ENCODE results near the gene C12orf42. TPM values are rescaled to one million over a fixed set of nuclear protein-coding genes. Genes with fewer than 3 reads are reported as not detected.

Gene C12orf42
- total and polyA plus RNA-seq, 10 of the 15 experiments (the other 5 are each of a cell fraction or from before 2014, with no cell fraction given), result 1.4 to 7.0 (median 2.4) TPM

DNA sequence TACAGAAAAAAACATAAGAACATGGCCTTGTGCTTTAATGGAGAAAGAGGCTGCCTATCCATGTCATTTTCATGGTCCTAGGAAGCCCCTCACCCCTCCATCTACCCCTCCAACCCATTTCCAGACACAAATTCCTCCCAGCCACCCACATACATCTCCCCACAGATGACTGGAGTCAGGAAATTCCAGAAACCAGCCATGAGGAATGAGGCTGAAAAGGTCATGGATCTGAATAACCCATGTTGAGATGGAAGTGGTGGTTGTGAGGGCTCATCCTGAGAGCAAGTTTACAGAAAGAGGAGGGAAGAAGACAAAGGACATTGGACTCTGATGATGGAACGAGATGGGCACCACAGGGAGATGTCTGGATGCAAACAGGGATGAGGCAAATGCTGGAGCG is 23.9 kb upstream of the C12orf42 start (continued):
- TF ChIP-seq, protein P1, sequence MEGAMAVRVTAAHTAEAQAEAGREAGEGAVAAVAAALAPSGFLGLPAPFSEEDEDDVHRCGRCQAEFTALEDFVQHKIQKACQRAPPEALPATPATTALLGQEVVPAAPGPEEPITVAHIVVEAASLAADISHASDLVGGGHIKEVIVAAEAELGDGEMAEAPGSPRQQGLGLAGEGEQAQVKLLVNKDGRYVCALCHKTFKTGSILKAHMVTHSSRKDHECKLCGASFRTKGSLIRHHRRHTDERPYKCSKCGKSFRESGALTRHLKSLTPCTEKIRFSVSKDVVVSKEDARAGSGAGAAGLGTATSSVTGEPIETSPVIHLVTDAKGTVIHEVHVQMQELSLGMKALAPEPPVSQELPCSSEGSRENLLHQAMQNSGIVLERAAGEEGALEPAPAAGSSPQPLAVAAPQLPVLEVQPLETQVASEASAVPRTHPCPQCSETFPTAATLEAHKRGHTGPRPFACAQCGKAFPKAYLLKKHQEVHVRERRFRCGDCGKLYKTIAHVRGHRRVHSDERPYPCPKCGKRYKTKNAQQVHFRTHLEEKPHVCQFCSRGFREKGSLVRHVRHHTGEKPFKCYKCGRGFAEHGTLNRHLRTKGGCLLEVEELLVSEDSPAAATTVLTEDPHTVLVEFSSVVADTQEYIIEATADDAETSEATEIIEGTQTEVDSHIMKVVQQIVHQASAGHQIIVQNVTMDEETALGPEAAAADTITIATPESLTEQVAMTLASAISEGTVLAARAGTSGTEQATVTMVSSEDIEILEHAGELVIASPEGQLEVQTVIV (IDR thresholded peaks at IDR 0.05; ENCODE audit: borderline replicate concordance, partially characterized antibody), result no peak
- TF ChIP-seq ZBED1 (IDR thresholded peaks at IDR 0.05; ENCODE audit: borderline replicate concordance), result no peak

DNA sequence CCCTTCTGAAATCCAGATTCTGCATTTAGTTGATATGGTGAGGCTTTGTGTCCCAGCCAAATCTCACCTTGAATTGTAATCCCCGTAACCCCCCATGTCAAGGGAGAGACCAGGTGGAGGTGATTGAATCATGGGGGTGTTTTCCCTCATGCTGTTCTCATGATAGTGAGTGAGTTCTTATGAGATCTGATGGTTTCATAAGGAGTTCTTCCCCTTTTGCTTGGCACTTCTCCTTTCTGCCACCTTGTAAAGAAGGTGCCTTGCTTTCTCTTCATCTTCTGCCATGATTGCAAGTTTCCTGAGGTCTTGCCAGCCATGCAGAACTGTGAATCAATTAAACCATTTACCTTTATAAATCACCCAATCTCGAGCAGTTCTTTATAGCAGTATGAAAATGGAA is 23.1 kb upstream of the C12orf42 start:
- peak; percentile 51 for ATAC-seq
- POLR2A ChIA-PET, result no interaction called here
- 0% methylated on average over 2 of the region's 2 CpGs for WGBS (ENCODE audit: insufficient coverage, insufficient replicate concordance, low lambda C conversion rate, missing lambda C conversion rate)
- TF ChIP-seq ETV6 (conservative IDR thresholded peaks at IDR 0.05 in 1 of 2, IDR thresholded peaks at IDR 0.05 in 1 of 2; ENCODE audit: borderline replicate concordance in 1 of 2, low read depth in 1 of 2) (no peak), RELA (IDR thresholded peaks at IDR 0.05; ENCODE audit: borderline replicate concordance, partially characterized antibody) (no peak), NR2C1 (IDR thresholded peaks at IDR 0.05) (no peak), MYB (IDR thresholded peaks at IDR 0.05; ENCODE audit: borderline replicate concordance, low read depth, low read length) (no peak), CREB1 (IDR thresholded peaks at IDR 0.05; ENCODE audit: low read depth) (no peak), ZNF274 (IDR thresholded peaks at IDR 0.05; ENCODE audit: insufficient read depth, insufficient read length) (no peak), ZNF217 (IDR thresholded peaks at IDR 0.05) (no peak), STAT1 (conservative IDR thresholded peaks at IDR 0.05) (no peak), EGR1 (IDR thresholded peaks at IDR 0.05; ENCODE audit: borderline replicate concordance in 1 of 2, low read depth in 2 of 2, low read length in 2 of 2) (no peak)
- TF ChIP-seq, protein P2, sequence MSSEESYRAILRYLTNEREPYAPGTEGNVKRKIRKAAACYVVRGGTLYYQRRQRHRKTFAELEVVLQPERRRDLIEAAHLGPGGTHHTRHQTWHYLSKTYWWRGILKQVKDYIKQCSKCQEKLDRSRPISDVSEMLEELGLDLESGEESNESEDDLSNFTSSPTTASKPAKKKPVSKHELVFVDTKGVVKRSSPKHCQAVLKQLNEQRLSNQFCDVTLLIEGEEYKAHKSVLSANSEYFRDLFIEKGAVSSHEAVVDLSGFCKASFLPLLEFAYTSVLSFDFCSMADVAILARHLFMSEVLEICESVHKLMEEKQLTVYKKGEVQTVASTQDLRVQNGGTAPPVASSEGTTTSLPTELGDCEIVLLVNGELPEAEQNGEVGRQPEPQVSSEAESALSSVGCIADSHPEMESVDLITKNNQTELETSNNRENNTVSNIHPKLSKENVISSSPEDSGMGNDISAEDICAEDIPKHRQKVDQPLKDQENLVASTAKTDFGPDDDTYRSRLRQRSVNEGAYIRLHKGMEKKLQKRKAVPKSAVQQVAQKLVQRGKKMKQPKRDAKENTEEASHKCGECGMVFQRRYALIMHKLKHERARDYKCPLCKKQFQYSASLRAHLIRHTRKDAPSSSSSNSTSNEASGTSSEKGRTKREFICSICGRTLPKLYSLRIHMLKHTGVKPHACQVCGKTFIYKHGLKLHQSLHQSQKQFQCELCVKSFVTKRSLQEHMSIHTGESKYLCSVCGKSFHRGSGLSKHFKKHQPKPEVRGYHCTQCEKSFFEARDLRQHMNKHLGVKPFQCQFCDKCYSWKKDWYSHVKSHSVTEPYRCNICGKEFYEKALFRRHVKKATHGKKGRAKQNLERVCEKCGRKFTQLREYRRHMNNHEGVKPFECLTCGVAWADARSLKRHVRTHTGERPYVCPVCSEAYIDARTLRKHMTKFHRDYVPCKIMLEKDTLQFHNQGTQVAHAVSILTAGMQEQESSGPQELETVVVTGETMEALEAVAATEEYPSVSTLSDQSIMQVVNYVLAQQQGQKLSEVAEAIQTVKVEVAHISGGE (CRISPR knock-in tag; IDR thresholded peaks at IDR 0.05), result no peak
- TF ChIP-seq, protein P3, sequence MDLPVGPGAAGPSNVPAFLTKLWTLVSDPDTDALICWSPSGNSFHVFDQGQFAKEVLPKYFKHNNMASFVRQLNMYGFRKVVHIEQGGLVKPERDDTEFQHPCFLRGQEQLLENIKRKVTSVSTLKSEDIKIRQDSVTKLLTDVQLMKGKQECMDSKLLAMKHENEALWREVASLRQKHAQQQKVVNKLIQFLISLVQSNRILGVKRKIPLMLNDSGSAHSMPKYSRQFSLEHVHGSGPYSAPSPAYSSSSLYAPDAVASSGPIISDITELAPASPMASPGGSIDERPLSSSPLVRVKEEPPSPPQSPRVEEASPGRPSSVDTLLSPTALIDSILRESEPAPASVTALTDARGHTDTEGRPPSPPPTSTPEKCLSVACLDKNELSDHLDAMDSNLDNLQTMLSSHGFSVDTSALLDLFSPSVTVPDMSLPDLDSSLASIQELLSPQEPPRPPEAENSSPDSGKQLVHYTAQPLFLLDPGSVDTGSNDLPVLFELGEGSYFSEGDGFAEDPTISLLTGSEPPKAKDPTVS (IDR thresholded peaks at IDR 0.05; ENCODE audit: low read depth, low read length), result no peak
- TF ChIP-seq, protein P4, sequence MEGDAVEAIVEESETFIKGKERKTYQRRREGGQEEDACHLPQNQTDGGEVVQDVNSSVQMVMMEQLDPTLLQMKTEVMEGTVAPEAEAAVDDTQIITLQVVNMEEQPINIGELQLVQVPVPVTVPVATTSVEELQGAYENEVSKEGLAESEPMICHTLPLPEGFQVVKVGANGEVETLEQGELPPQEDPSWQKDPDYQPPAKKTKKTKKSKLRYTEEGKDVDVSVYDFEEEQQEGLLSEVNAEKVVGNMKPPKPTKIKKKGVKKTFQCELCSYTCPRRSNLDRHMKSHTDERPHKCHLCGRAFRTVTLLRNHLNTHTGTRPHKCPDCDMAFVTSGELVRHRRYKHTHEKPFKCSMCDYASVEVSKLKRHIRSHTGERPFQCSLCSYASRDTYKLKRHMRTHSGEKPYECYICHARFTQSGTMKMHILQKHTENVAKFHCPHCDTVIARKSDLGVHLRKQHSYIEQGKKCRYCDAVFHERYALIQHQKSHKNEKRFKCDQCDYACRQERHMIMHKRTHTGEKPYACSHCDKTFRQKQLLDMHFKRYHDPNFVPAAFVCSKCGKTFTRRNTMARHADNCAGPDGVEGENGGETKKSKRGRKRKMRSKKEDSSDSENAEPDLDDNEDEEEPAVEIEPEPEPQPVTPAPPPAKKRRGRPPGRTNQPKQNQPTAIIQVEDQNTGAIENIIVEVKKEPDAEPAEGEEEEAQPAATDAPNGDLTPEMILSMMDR (IDR thresholded peaks at IDR 0.05 in 2 of 3, conservative IDR thresholded peaks at IDR 0.05 in 1 of 3; ENCODE audit: control insufficient read depth in 2 of 3, extremely low read depth in 1 of 3, insufficient read depth in 1 of 3, low read depth in 3 of 3, low read length in 3 of 3), result no peak

More for the DNA sequence above, 23.1 kb upstream of the C12orf42 start:
- SMC1A ChIA-PET (ENCODE audit: uncharacterized antibody, unreplicated experiment), result no interaction called here
- Histone ChIP-seq H3K27me3 (replicated peaks in 1 of 2; ENCODE audit: control insufficient read depth in 2 of 2, insufficient read depth in 2 of 2, low read length in 1 of 2) (no peaks in the 10 kb centered on the region), H2AFZ (ENCODE audit: control insufficient read depth, low read depth, low read length) (no peak overlapping the region), H3K9me3 (replicated peaks; ENCODE audit: control insufficient read depth, insufficient read depth, low read length) (peaks cover 1% of the 10 kb centered on the region; the same call in 2 of the 3 replicates), H3K36me3 (ENCODE audit: control insufficient read depth in 2 of 2, insufficient read depth in 2 of 2, low read length in 1 of 2) (no peaks in the 10 kb centered on the region), H3K9ac (ENCODE audit: control insufficient read depth, insufficient read depth, low read length) (no peak overlapping the region), H3K4me2 (ENCODE audit: control insufficient read depth, insufficient read depth) (no peak overlapping the region), H3K4me3 (no peak overlapping the region), H3K79me2 (ENCODE audit: control insufficient read depth, insufficient read depth, low read length) (no peaks in the 10 kb centered on the region), H4K20me1 (ENCODE audit: control insufficient read depth, insufficient read depth) (no peaks in the 10 kb centered on the region), H3K4me1 (ENCODE audit: control insufficient read depth, insufficient read depth, low read length) (no peaks in the 10 kb centered on the region), H3K27ac (ENCODE audit: control insufficient read depth, insufficient read depth) (no peak overlapping the region)
- BruUV-seq (replicated peaks), result no TSS peak
- DNase-seq (ENCODE audit: low read depth, low spot score) (no peak), FAIRE-seq (no peak)
- CTCF ChIA-PET, result no interaction called here
- intact Hi-C loops (cut with micrococcal nuclease; ENCODE audit: unreplicated experiment) (no loop called here), in situ Hi-C loops (cut with MboI) (no loop called here)
- RAD21 ChIA-PET (ENCODE audit: unreplicated experiment), result no interaction called here

All from GM12878 (cell line).